SHP77 treated with DMSO at 0.1 percent for 48 hours (cell line): ENCODE data around the gene CFC1B.
"Not testable (repeated sequence)": the region's sequence is repeated elsewhere in the genome, so short reads cannot be mapped to it uniquely, and the experiment has no call there.

Source experiments
- DNase-seq: peaks from one replicate; lab custom pipeline; 2025; lab: John Stamatoyannopoulos, UW

CFC1B gene

GRCh38 chr2:130520992-130521391, at the start of gene CFC1B:
Gene CFC1B, plus strand, starts transcription at chr2:130521222. Its CDS starts 263 bp downstream, at chr2:130521485.
- not testable (repeated sequence) for DNase-seq

DNA sequence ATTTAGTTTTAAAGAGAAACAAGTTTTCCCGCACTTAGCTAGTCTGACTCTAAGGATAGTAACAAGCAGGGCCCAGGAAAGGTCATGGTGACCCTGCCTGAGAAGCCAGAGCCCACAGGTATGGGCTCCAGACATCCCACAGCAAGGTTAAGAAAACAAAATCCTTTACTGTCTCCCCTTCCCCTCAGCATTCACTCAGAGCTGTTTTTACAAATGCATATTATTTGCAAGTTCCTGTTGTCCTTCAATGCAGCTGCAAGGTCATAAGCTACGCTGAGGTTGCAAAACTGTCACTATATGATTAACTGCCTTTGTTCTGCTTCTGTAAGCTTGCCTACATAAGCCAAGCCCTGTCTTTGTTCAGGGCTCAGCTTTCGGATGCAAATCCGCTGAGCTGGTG, 29.9 kb upstream of the CFC1B start:
- DNase-seq: not testable (repeated sequence)

- DNase-seq: not testable (repeated sequence)
Measured at GRCh38 chr2:130509228-130509627, 11.8 kb upstream of the CFC1B start, which contains the start of gene POTEI. Gene POTEI, minus strand, starts transcription at chr2:130509328. Its CDS starts 93 bp downstream, at chr2:130509235.

- not testable (repeated sequence) for DNase-seq
Measured at GRCh38 chr2:130510807-130511746, 9.9 kb upstream of the CFC1B start.

DNA sequence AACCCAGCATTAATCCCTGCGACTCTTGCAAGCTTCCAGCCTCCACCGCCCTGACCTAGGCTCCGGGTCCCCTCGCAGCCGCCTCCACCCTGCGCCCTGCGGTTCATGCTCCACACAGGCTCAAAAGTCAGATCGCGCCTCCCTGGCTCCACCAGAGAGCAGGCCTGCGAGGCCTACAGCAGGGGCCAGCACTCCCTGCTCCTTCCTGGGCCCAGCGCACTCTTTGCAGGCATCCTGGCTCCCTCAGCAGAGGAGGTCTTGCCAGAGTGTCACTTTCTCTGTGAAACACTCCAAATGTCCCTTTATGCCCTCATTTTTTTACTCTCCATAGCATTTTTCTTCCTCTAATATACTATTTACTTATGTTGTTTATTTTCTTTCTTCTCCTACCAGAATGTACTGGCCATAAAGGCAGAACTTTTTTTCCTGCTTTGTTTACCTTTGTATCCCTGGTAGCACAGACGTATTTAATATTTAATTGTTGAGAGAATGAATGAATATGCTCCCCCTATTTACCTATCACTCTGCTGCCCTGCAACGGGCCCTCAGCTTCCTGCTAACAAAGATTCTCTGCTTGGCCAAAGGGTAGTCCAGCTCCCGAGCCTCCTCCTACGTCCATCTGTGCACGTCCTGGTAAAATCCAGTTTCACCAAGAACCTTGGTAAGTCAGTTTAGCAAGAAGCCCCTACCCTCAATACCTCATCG, 9.1 kb upstream of the CFC1B start:
- not testable (repeated sequence) for DNase-seq

GRCh38 chr2:130518516-130519106, 2.4 kb upstream of the CFC1B start:
- not testable (repeated sequence) for DNase-seq

DNA sequence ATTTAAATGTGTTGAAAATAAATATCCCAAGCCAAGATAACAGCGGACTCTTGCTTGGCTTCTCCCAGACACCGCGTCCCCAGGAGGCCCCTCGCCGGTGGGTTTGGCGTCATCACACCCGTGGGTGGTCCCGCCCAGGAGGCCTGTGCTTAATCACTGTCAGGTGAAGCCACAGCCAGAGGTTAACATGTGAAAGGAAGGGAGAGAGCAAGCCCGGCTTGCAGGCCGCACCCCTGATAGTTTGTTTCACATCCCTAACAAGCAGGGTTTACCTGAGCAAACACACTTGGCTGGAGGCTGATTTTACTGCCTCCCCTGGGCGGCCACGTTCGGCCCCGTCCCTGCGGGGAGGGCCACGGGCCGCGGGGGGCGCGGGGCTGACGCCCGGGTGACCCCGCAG, 1.4 kb downstream of the CFC1B start:
- not testable (repeated sequence) for DNase-seq

- not testable (repeated sequence) for DNase-seq
Measured at GRCh38 chr2:130527365-130527967, 6.4 kb downstream of the CFC1B start.

- not testable (repeated sequence) for DNase-seq
Measured at GRCh38 chr2:130529545-130529944, 8.5 kb downstream of the CFC1B start.

DNA sequence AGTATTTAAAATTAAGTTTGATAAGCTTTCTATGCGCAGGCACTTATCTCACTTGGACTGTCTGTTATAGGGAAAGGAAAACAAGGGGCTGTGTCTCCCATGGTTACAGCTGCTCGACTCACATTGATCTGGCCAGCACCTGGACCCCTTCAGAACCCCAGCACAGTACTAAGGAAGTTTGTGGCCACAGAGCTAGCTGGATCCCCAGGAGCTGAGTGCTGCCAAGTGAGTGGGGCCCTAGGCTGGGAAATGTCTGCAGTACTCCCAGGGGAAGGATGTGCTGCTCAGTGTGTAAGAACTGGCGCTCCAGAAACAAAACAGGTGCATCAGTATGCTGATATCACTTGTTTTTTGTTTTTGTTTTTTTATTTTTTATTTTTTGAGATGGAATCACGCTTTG, 9.2 kb downstream of the CFC1B start:
- DNase-seq: not testable (repeated sequence)

GRCh38 chr2:130531225-130531624, 10.2 kb downstream of the CFC1B start:
- not testable (repeated sequence) for DNase-seq

GRCh38 chr2:130531672-130532071, 10.7 kb downstream of the CFC1B start:
- not testable (repeated sequence) for DNase-seq

DNA sequence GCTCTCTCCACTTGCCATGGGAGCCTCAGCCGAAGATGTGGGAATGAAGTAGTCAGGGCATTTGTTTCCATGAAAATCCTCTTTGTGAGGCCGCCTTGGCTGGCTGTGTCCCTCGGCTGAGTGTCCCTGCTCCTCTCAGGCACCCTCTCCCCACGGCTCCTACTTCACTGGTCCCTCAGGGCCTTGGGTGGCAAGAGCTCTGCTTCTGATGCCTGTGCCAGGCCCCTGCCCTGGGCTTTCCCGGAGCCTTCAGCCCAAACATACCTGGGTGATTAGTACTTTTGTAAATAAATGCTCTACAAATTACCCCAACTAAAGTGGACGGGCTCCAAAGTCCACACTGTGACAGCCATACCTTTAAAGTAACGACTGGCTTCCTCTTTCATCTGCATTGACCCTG, 15.6 kb downstream of the CFC1B start:
- DNase-seq: not testable (repeated sequence)

DNA sequence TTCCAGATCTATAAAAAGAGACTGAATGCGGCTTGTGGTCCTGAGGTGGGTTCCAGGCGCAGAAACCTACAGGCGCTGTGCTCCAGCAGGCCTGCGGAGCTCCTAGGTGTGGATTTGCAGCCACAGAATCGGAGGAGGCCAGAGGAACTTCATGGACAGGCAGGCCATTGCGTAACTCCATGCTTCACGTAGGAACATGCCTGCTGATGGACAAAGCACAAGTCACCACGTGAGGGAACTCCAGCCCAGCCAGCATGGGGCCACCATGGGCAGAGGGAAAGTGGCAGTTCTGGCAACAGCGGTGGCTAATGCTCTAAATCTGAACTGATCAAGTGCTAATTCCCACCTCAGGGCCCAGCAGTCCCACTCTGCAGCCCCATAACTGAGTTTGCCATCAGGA, 17.2 kb downstream of the CFC1B start:
- DNase-seq: not testable (repeated sequence)

DNA sequence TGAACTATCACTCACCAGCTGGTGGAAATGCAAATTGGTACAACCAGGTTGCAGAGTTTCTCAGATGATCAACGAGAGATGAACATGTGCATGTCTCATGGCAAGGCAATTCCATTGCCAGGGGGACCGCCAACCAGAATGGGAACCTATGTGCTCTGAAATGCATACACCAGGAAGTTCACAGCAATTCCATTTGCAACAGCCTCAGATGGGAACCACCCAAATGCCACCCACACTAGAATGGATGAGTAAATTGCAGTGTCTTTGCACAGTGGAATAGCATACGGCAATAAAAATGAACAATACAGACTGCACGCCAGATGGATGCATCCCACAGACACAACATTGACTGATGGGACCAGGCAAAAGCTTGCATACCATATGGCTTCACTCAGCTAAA, 21.8 kb downstream of the CFC1B start:
- DNase-seq: not testable (repeated sequence)

GRCh38 chr2:130543785-130544528, 22.9 kb downstream of the CFC1B start:
- DNase-seq: not testable (repeated sequence)

GRCh38 chr2:130544978-130545377, 24.0 kb downstream of the CFC1B start:
- not testable (repeated sequence) for DNase-seq

- not testable (repeated sequence) for DNase-seq
Measured at GRCh38 chr2:130548418-130548817, 27.4 kb downstream of the CFC1B start.

DNA sequence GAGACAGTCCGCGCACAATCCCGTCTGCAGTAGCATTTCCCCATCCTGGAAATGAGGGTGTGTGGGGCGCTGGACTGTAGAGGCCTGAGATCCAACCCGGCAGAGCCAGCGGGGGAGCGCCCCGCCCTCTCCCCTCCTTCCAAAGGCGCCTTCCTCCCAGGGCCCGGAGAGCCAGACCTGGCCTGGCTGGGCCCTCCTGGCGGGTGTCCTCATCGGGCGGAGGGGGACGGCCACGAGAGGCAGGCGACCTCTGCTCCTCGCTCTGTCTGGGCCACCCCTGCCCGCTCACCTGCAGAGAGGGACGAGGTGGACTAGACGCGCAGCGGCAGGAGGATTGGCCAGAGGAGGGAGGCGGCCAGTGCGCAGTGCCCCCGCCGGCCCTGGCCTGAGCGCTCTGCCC, 28.5 kb downstream of the CFC1B start:
- DNase-seq: not testable (repeated sequence)

DNA sequence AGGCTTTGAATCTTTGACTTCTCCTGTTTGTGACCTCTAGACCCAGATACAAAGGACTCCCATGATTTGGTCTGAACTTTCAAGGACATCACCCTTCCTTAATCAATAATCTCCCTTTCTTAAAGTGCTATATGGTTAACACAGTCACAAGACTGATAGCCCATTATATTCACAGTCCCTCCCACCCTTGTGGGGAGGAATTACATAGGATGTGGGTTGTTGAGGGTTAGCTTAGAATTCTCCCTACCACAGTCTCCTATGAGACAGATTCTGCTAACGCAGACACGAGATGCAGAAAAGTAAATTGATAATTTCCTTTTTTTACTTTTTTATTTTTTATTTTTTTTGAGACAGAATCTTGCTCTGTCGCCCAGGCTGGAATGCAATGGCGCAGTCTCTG, 33.2 kb downstream of the CFC1B start:
- not testable (repeated sequence) for DNase-seq

- DNase-seq: not testable (repeated sequence)
Measured at GRCh38 chr2:130556441-130556840, 35.4 kb downstream of the CFC1B start.
